ENCODE results near the gene SIRPB2. TPM values are rescaled to one million over a fixed set of nuclear protein-coding genes. Genes with fewer than 3 reads are reported as not detected.

SIRPB2 gene
- total RNA-seq, 4 donors from 2014 or later: 8.5 to 53.7 (median 27.5) TPM

DNA sequence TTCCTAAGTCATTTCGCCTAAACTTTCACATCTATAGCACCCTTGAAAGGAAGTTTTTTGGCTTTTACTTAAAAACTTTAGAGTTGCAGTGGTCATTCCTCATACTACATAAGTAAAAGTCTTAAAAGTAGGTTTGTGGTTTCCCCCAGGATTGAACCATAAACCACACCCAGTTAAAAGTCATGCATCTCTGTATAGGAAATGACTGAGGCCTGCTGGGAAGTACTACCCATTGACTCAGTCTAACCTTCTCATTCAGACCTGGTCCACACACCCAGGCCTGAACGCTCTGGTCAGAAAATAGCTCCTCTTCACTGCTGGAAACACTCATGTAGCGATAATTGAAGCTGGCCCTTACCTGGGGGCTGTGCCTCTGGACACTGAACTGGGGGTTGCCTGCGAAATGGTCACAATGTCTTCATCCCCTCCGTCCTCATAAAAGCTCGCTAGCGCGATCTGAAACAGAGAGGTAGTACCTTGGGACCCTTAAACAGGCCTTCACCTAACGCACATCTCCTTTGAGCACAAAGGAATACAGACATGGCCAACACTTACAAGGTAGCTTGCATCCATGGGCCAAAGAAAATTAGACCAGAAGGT is 27.1 kb downstream of the SIRPB2 start:
- TF ChIP-seq, protein P1, sequence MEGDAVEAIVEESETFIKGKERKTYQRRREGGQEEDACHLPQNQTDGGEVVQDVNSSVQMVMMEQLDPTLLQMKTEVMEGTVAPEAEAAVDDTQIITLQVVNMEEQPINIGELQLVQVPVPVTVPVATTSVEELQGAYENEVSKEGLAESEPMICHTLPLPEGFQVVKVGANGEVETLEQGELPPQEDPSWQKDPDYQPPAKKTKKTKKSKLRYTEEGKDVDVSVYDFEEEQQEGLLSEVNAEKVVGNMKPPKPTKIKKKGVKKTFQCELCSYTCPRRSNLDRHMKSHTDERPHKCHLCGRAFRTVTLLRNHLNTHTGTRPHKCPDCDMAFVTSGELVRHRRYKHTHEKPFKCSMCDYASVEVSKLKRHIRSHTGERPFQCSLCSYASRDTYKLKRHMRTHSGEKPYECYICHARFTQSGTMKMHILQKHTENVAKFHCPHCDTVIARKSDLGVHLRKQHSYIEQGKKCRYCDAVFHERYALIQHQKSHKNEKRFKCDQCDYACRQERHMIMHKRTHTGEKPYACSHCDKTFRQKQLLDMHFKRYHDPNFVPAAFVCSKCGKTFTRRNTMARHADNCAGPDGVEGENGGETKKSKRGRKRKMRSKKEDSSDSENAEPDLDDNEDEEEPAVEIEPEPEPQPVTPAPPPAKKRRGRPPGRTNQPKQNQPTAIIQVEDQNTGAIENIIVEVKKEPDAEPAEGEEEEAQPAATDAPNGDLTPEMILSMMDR (IDR thresholded peaks at IDR 0.05; ENCODE audit: low read depth): no peak

DNA sequence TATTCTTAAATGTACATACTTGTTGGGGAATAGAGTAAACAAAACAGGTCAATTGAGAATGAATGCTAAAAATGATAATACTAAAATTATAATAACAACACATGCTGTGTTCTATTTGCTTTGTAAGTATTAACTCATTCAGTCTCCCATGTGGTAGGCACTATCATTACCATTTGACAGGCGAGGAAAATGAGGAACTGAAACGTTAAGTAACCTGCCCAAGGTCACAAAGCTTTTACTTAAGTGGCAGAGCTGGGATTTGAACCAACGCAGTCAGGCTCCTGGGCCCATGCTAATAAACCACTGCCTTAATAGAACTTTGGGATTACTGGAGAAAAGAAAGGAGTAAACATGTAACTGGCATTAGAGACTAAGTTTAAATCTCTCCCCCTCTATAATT is 28.4 kb downstream of the SIRPB2 start:
- TF ChIP-seq, protein P1 (IDR thresholded peaks at IDR 0.05; ENCODE audit: low read depth): no peak

DNA sequence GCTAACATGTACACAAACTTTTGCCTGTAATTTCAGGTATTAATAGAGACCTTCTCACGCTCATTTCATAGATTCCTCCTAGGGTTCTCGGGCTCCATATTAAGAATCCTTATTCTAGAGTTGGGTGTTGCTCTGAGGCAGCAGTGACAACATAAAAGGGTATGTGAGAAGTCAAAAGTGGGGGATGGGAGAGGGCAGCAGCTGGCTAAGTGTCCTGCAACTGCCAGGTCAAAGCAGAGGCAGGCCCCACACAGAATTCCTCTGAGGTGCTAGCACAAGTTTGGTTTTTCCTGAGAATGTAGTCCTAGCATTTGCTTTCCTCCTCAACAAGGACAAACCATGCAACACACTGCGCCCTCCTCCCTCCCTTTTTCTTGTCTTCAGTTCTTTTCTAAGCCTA is 29.2 kb downstream of the SIRPB2 start:
- TF ChIP-seq, protein P1 (IDR thresholded peaks at IDR 0.05; ENCODE audit: low read depth): no peak

DNA sequence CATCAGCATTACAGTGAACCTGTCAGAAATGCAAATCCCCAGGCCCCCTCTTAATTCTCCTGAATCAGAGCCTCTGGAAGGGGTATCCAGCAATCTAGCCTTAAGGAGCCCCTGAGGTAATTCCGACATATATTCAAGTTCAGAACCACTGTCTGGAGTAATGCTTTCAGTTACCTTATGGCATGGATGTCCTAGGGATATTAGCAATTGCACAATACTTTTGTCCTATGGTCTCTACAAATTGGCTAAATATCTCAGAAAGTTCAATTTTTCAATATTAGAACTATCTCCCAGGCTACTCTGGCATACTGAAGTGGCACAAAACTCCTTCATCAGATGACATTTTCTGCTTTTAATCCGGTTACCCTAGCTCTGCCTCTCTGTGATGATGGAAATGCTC is 30.9 kb downstream of the SIRPB2 start:
- TF ChIP-seq, protein P1 (IDR thresholded peaks at IDR 0.05; ENCODE audit: low read depth): no peak

DNA sequence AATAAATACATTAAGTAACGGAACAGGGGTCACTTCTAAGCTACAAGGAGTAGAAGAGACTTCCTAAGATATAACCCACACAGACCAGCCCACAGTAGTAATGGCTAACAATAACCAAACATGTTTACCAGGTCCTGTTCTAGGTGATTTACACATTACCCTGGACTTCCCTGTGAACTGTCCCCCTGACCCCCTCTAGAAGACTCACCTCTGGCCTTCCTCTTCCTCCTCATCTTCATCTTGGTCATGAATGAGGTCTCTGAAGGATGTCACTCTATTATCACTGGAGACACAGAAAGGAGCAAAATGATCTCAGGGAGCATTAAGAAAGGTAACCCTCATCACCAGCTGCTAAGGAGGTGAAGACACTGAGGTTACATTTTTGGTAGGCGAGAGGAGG is 33.2 kb downstream of the SIRPB2 start:
- TF ChIP-seq, protein P1 (IDR thresholded peaks at IDR 0.05; ENCODE audit: low read depth): no peak

DNA sequence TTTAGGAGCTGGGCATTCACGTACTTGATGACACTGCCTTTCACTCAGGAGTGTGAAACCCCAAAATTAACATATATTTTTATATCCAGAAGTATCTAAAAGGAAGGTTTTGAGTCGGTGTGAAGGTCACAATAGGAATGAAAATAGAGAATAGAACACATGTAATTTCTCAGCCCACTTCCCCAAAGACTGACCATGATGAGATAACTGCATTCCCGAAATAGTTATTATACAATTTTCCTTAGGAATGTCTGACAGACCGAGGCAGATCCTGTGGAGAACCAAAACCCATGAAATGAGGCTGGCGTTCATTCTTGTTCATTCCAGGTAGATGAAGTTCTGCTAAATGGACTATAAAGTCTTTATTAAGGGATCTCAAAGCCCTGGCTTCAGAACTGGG is 34.9 kb downstream of the SIRPB2 start:
- TF ChIP-seq, protein P1 (IDR thresholded peaks at IDR 0.05; ENCODE audit: low read depth): no peak

DNA sequence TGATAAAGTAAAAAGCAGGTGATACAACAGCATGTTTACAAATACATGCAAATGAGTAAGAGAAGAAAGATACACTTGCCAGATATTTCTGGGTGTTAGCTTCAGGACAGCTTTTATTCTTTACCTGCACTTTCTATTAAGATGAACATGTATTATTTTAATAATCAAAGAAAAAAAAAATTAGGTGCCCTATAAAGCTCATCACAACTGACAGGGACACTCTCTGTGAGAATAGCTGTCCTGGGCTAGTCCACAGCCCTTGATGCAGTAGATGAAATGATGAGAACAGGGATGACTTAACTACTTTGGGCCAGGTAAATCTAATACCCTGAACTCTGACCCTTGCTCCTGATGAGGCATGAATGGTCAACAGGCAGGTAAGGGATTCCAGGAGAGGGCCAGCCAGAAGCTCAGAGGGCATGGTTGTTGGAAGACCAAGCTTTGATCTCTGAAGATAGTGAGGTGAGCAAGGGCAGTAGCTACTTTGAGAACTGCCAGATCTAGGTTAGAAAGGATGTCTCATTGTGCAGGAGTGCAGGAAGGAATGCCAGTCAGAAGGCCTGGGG is 40.2 kb downstream of the SIRPB2 start:
- TF ChIP-seq, protein P1 (IDR thresholded peaks at IDR 0.05; ENCODE audit: low read depth): no peak
